ENCODE results near the gene UBE2K.
"Not testable (repeated sequence)": the region's sequence is repeated elsewhere in the genome, so short reads cannot be mapped to it uniquely, and the experiment has no call there.

The UBE2K gene

DNA sequence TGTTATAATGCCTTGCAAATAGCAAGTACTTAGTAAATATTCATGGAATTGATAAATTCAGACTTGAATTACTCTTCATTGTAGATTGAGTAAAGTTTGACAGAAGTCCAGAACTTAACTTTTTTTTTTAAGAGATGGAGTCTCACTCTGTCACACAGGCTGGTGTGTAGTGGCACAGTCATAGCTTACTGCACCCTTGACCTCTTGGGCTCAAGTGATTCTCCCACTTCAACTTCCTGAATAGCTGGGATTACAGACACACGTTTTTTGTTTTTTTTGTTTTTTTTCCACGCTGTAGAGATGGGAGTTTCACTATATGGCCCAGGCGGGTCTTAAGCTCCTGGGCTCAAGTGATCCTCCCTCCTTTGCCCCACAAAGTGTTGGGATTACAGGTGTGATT, 32.1 kb downstream of the UBE2K start:
- no peak for DNase-seq (ENCODE audit: low read depth)

DNA sequence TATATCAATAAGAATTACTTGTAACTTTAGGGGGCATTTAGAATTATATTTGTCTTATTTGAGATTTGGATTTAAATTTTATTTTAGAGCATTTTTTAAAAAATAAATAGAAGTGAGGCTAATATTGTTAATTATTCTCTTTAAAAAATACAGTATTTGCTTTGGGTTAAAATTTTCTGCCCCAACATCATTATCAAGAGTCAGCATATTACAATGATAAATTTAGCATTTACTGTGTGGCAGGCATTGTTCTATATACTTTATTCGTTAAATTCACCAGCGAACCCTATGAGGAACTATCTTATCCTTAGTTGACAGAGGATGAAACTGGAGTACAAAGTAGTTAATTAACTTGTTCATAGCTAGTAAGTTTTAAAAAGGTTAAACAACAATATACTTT, 34.0 kb downstream of the UBE2K start:
- DNase-seq (ENCODE audit: low read depth): no peak

DNA sequence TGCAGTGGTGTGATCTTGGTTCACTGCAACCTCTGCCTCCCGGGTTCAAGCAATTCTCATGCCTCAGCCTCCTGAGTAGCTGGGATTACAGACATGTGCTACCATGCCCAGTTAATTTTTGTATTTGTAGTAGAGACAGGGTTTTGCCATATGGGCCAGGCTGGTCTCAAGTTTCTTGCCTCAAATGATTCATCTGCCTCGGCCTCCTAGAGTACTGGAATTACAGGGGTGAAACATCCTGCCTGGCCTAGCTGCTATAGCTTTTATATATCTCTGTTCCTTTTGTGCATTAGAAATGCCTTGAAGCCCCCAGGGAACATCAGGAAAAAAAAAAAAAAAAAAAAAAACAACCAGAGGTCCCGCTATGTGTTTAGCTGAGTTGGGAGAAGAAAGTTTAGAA, 34.8 kb downstream of the UBE2K start:
- DNase-seq (ENCODE audit: low read depth): no peak

DNA sequence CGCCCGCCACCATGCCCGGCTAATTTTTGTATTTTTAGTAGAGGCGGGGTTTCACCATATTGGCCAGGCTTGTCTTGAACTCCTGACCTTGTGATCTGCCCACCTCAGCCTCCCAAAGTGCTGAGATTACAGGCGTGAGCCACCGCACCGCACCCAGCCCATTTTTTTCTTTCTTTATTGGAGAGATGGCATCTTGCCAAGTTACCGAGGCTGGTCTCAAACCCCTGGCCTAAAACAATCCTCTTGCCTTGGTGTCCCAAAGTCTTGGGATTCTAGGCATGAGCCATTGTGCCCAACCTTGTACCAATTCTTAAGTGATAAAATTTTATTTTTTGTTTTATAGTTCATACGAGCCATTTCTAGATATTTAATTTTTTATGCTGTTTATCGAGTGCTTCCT, 41.7 kb downstream of the UBE2K start:
- not testable (repeated sequence) for DNase-seq (ENCODE audit: low read depth)

DNA sequence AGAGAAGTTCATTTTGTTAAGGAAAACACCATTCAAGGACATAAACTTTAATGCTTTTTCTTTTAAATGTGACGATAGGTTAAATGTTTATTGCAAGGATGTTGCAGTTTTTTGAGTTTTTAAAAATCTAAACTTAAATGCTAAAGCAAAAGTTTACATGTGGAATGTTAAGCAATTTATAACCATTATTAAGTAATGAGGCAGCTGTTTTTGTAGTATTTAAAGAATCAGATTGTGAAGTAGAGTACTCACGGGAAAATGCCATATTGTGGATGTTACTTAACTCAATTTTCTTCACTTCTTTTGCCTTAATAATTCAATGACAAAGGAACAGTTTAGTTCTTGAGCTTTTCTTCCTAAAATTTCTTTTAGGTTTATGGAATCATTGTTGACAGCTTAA, 43.5 kb downstream of the UBE2K start:
- no peak for DNase-seq (ENCODE audit: low read depth)

DNA sequence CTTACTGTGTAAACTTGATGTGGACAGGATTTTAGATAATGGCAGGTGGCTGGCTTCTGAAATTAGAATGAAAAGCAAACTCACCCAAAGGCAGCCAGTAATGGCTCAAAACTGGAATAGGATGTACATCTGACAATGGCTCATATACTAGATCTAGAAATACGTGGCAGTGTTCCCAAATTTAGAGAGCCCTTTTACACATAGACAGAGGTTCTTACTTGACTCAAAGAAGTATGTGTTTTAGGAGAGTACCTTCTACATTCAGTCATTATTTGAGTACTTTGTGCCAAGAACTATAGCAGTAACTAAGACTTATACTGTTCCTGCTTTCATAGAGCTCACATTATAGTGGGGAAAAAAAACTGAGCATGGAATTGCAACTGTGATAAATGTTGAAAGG, 48.0 kb downstream of the UBE2K start:
- no peak for DNase-seq (ENCODE audit: low read depth)

DNA sequence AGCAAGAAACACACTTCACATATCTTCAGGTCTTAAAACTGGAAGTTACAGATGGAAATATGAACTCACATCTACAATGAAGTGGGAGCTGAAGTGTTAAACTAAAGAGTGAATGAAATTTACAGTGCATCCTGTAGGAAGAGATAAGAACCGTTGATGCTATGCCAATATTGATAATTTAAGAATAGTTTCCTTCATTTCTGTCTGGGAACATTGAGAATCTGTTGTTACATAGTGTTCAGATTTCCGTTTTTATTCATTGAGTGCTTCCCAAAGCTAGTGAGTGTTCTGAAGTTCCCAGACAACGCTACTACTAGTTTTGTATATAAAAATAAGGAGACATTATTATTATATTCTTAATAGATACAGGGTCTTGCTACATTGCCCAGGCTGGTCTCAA, 52.3 kb downstream of the UBE2K start:
- no peak for DNase-seq (ENCODE audit: low read depth)

DNA sequence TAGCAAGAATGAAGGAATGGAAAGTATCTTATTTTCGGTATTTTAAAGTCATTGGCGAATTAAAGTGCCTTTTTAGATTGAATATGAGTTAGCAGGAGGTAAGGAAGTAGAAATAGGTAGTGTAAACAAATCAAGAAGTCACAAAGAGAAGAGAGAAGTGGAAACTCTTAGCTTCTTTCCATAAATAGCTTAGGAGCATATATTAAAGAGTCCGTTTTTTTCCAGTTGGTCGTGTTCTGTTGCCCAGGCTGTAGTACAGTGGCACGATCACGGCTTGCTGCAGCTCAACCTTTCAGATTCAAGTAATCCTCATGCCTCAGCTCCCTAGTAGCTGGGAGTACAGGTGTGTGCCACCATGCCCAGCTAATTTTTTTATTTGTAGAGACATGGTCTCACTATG, 56.4 kb downstream of the UBE2K start:
- no peak for DNase-seq (ENCODE audit: low read depth)

DNA sequence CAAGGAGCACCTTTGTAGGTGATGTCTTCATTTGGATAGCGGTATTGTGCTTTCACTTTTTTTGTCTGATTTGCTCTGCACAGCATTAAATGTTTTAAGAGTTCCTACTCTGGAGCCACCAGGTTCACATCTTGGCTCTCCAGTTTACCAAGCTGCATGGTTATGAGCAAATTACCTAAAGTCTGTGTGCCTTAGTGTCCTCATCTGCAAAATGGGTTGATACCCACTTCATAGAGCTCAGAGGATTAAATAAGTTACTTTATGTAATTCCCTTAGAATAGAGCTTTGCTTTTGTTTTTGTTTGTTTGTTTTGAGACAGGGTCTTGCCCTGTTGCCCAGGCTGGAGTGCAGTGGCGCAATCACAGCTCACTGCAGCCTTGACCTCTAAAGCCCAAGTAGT, 58.2 kb downstream of the UBE2K start:
- no peak for DNase-seq (ENCODE audit: low read depth)

DNA sequence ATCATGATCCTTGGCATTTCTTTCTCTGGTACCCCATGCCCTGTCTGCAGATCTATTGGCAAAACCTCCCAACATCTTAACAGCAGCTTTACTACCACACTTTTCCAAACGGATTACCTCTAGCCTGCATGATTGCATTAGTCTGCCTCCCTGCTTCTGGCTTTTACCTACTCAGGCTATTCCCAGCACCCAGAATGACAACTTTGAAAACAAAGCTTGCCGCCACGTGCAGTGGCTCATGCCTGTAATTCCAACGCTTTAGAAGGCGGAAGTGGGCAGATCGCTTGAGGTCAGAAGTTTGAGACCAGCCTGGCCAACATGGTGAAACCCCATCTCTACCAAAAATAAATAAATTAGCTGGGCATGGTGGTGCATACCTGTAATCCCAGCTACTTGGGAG, 60.2 kb downstream of the UBE2K start:
- no peak for DNase-seq (ENCODE audit: low read depth)

DNA sequence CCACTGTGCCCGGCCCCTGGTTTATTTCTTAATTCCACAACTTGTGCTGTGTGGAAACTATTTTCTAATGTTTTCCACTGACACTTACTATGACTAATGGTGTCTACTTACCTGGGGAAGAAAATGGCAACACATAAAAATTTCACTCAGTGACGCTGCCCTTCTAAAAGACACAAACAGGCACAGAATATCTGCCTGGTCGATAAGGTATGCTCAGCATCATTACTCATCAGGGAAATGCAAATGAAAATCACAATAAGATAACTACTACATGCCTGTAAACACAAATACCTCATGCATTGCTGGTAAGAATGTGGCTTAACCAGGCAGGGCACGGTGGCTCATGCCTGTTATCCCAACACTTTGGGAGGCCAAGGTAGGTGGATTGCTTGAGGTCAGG, 61.6 kb downstream of the UBE2K start:
- DNase-seq (ENCODE audit: low read depth): no peak

DNA sequence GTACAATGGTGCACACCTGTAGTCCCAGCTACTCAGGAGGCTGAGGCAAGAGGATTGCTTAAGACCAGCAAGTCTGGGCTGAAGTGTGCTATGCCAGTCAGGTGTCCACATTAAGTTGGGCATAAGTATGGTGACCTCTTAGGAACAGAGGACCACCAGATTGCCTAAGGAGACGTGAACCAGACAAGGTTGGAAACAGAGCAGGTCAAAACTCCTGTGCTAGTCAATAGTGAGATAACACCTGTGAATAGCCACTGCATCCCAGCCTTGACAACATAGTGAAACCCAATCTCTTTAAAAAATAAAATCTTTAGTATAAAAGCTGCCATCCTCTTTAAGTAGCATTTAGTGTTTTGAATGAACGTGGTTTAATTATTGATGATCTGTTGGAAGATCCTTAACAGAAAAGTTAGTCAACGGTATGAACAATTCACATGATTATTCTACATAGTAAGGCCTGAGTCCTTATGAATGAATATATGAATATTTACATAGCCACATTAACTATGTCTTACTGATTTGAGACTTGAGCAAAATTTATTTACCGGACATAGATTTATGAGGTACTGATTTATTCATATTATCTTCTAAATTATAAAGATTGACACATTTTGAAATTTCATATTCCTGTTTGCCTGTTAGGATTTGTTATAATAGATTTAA, 63.2 kb downstream of the UBE2K start:
- no peak for DNase-seq (ENCODE audit: low read depth)

DNA sequence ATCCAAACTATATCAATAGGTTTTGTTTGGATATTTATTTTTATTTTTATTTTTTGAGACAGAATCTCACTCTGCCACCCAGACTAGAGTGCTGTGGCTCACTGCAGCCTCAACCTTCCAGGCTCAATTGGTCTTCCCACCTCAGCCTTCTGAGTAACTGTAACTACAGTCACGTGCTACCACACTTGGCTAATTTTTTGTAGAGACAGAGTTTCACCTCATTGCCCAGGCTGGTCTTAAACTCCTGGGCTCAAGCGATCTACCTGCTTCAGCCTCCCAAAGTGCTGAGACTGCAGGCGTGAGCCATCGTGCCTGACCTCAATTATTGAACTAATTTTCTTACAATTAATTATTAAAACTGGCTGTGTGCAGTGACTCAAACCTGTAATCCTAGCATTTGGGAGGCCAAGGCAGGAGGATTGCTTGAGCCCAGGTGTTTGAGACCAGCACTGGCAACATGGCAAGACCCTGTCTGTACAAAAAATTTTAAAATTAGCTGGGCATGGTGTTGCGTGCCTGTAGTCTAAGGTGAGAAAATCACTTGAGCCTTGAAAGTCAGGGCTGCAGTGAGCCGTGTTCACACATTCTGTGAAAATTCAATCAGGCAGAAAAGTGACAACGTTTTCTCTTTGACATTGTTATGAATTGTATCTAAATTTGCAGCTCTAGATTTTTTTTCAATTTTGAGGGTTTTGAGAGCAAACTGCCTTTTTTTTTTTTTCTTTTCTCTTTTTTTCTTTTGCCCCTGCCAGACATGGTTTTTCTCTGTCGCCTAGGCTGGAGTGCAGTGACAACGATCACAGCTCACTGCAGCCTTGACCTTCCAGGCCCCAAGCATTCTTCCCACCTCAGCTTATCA, 66.0 kb downstream of the UBE2K start:
- no peak for DNase-seq (ENCODE audit: low read depth)

DNA sequence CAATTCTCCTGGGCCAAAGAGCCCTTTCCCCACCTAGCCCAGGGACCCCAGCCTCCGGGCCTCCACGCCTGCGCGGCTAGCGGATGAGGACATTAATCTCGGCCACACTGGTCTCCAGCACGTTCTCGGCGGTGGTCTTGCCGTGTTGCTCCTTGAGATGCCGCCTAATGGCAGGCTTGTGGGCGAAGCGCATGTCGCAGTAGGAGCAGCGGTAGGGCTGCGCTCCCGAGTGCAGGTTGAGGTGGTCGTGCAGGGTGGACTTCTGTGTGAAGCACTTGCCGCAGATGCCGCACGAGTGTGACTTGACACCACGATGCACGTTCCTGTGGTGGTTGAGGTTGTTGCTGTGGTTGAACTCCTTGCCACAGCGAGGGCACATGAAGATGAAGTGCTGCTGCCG, 72.1 kb downstream of the UBE2K start:
- DNase-seq (ENCODE audit: low read depth): no peak

DNA sequence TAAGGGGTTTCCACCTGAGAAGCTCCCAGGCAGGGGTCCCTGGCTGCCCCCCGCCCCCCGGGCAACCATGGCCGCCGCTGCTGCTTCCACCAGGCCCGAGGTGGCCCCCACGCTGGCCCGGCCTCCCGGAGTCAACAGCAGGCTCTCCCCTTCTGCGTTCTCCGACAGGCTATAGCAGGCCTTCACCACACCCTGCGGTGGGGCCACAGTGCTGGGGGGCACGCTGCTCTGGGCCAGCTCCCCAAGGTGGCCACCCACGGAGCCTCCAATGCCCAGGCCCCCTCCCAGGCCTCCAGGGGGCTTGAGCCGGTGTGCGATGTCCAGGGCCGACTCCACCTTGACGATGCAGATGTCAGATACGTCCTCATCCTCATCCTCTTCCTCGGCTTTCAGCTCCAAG, 72.5 kb downstream of the UBE2K start:
- DNase-seq (ENCODE audit: low read depth): no peak

DNA sequence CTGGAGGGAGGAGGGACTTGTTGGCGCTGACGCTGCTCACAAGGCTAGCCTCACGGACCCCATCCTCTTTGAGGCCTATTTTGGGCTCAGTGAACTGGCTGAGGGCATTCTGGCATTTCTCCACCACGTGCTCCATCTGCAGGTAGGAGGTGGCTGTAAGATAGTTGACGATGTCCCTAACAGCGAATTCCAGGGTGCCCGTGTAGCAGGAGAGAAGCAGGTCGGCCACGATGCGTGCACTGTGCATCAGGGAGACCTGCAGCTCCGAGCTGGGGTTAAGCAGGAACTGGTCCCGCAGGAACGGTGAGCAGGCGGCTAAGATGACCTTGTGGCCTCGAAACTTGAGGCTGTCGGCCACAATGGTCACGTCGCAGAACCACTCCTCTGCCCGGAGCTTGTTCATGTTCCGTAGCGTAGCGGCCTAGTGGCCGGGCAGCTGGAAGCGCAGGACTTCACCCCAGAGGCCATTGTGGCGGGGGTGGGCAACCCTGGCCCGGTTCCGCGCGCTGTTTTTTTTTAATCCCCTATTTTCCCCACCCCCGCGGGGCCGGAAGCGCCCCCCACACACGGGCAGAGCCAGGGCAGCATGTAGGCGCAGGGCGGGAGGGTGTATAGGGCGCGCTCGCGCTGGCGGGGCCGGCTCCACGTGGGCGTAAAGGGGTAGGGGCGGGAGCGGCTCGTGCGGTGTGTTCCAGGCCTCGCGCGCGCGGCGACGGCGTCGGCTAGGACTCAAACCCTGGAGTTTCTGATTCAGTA, 73.2 kb downstream of the UBE2K start:
- DNase-seq (ENCODE audit: low read depth): no peak

DNA sequence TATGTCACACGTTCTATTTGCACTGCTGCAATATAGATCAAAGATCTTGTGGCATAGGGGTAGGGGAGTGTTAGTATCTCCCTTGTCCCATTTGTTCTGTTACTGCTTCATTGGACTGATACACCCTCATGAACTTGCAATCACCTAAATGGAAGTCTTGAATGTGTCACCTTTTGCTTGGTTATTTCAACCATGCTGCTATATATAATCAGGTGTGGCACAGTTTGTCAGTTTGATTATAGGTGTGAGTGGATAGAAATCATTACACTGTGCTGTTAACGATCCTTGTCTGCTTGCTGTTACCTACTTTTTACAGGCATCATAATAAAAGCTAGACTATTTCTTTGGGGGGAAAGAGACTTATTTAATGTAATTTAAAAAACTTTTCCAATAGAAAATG, 84.1 kb downstream of the UBE2K start:
- DNase-seq (ENCODE audit: low read depth): not testable (repeated sequence)

DNA sequence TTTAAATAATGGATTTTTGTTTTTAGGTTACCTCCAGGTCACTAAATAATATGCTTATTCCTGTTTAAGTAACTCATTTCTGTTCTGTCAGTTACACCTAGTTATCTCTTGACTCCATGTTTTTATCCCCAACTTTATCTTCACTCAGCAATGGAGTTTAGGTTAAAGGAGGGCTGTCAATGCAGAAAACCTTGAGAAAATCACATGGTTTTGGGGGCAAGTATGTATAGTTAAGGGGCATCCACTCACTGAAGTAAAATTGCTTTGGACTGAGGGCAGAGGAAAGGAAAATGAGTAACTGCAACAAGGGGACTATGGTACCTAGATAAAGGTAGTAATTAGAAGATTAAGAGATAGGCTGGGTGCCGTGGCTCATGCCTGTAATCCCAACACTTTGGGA, 87.1 kb downstream of the UBE2K start:
- DNase-seq (ENCODE audit: low read depth): no peak

DNA sequence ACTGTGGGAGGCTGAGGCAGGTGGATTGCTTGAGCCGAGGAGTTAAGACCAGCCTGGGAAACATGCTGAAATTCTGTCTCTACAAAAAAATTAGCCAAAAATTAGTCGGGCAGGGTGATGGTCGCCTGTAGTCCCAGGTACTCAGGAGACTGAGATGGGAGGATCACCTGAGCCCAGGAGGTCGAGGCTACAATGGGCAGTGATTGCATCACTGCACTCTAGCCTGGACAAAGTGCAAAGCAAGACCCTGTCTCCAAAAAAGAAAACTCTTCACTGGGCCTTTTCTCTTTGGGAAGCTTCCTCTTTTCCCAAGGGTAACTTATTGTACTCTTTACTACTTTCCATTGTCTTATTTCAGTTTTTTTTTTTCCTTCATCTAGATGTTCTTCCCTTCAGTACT, 88.9 kb downstream of the UBE2K start:
- no peak for DNase-seq (ENCODE audit: low read depth)

DNA sequence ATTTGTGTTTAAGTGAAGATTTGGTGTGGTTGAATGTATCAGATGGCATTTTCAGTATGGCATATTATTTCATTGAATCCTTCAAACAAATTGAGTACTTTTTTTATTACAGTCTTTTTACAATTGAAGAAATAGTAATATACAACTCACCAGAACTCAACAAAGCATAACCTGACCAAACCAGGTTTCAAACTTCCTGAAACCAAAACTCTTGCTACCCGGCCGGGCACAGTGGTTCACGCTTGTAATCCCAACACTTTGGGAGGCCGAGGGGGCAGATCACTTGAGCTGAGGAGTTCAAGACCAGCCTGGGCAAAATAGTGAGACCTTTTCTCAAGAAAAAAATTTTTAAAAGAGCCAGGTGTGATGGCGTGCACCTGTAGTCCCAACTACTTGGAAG, 94.2 kb downstream of the UBE2K start:
- no peak for DNase-seq (ENCODE audit: low read depth)

DNA sequence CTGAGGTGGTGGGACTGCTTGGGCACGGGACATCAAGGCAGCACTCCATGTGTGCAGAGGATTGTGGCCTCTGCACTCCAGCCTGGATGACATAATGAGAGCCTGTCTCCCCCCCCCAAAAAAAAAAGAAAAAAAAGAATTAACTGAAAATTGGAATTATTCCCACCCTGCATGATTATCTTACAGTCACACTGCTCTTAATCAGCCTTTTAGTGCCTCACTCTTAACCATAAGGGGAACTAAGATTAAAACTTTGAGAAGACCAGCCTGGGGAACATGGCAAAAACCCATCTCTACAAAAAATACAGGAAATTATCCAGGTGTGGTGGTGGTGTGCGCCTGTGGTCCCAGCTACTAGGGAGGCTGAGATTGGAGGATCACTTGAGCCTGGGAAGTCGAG, 94.6 kb downstream of the UBE2K start:
- DNase-seq (ENCODE audit: low read depth): no peak

DNA sequence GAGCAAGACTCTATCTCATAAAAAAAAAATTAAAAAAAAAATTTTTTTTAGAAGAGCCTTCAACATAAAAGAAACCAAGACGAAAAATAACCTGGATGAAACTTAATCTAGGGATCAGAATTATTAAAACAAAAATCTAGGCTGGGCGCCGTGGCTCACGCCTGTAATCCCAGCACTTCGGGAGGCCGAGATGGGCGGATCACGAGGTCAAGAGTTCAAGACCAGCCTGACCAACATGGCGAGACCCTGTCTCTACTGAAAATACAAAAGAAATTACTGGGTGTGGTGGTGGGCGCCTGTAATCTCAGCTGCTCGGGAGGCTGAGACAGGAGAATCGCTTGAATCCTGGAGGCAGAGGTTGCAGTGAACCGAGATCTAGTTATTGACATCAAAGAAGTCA, 95.0 kb downstream of the UBE2K start:
- not testable (repeated sequence) for DNase-seq (ENCODE audit: low read depth)

DNA sequence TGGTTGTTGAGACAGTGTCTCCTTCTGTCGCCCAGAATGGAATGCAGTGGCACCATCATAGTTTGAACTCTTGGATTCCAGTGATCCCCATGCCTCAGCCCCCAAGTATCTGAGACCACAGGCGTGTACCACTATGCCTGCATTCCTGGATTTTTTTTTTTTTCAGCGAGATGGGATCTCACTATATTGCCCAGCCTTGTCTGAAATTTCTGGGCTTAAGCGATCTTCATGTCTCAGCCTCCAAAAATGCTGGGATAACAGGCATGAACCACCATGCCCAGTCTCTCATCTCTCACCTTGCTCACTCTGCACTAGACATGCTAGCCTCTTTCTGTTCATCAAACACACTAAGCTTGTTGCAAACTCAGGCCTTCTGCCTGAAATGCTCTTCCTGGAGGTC, 104.1 kb downstream of the UBE2K start:
- no peak for DNase-seq (ENCODE audit: low read depth)
